H1 (cell line): Measurements from ENCODE around the gene ADAMTS4. TPM values are rescaled to one million over a fixed set of nuclear protein-coding genes. Genes with fewer than 3 reads are reported as not detected.

Experiments used
- CHD2 ChIP-seq: IDR thresholded peaks from 2 replicates; pipeline ENCODE4 v1.6.1; 2012; ENCODE audit warnings: low read length, improper control_type of control experiment
- CREB1 ChIP-seq: IDR thresholded peaks from 2 replicates; pipeline ENCODE4 v1.6.1; 2012; ENCODE audit warnings: inconsistent platforms
- GABPA ChIP-seq: IDR thresholded peaks from 2 replicates; pipeline ENCODE4 v1.6.1; 2011; ENCODE audit warnings: mild to moderate bottlenecking, low read length, moderate library complexity, borderline replicate concordance; ENCODE audit not compliant: insufficient read depth
- RAD21 ChIP-seq, 2 experiments: IDR thresholded peaks in 1 of 2; conservative IDR thresholded peaks in 1 of 2; 2 replicates each; pipeline ENCODE4 v1.6.1; 2011; ENCODE audit warnings: low read depth in 2 of 2, low read length in 2 of 2, improper control_type of control experiment in 1 of 2, inconsistent platforms in 1 of 2, mild to moderate bottlenecking in 1 of 2, moderate library complexity in 1 of 2
- RBBP5 ChIP-seq: IDR thresholded peaks from 2 replicates; pipeline ENCODE4 v1.7.1; 2012; ENCODE audit warnings: low read depth, mild to moderate bottlenecking, inconsistent platforms, low read length, moderate library complexity, borderline replicate concordance
- RXRA ChIP-seq: IDR thresholded peaks from 2 replicates; pipeline ENCODE4 v1.6.1; 2011; ENCODE audit warnings: low read depth, mild to moderate bottlenecking, low read length, moderate library complexity; ENCODE audit not compliant: insufficient read depth
- SIN3A ChIP-seq, 2 experiments: IDR thresholded peaks in 1 of 2; conservative IDR thresholded peaks in 1 of 2; 2 replicates each; pipeline ENCODE4 v1.6.1; 2011 to 2012; ENCODE audit warnings: low read length in 2 of 2, improper control_type of control experiment in 1 of 2, low read depth in 1 of 2, mild to moderate bottlenecking in 1 of 2
- SP2 ChIP-seq: IDR thresholded peaks from 2 replicates; pipeline ENCODE4 v1.6.1; 2012; ENCODE audit warnings: mild to moderate bottlenecking, low read length, inconsistent platforms
- polyA plus RNA-seq, 7 experiments: library from polyadenylated mRNA; depleted of rRNA in 3 of 7; stranded (reverse) in 5 of 7; unstranded in 2 of 7; fragments of >200 nt in 5 of 7; fragments of 200-250 nt in 2 of 7; gene quantifications; 1 replicate in 5 of 7; 2 replicates in 1 of 7; 4 replicates in 1 of 7; pipeline versions ENCODE4 v1.2.1 to v1.2.3, GENCODE V29; 2011 to 2013; ENCODE audit warnings: missing spikeins in 2 of 7, mixed read lengths in 2 of 7
- total RNA-seq: library from RNA; stranded (reverse); fragmentation: NEBNext Ultra II Directional; extraction: Animal tissue kit (Norgen Biotek cat#: 25700); gene quantifications from 2 replicates; pipeline ENCODE4 v1.2.1, GENCODE V29; 2021
- TF ChIP-seq, protein P1 (sequence below): fragments of 300-600 bp; sonication (generic); IDR thresholded peaks from 2 replicates; pipeline ENCODE4 v1.7.1; 2012; ENCODE audit warnings: low read length, moderate library complexity, mild to moderate bottlenecking, inconsistent platforms; ENCODE audit not compliant: insufficient replicate concordance
- TF ChIP-seq, protein P2 (sequence below): IDR thresholded peaks from 2 replicates; pipeline ENCODE4 v1.6.1; 2012; ENCODE audit warnings: inconsistent platforms

Gene ADAMTS4
- total and polyA plus RNA-seq, 2 of the 8 experiments (the other 6 are each of a cell fraction or from before 2014, with no cell fraction given), result 4.6 to 7.2 TPM

DNA sequence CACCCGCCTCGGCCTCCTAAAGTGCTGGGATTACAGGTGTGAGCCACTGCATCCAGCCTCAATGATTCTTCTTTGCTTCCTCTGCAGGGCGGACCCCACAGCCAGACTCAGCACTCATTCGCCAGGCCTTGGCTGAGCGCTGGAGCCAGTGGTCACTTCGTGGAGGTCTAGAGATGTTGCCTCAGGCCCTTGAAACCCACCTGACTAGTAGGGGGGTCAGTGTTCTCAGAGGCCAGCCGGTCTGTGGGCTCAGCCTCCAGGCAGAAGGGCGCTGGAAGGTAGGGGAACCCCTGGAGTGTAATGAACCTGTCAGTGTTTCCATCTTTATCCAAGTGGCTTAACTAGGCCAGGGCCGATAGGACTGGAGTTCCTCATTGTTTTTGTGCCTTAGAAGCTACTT lies 29.9 kb downstream of the ADAMTS4 start (continued):
- TF ChIP-seq, protein P1, sequence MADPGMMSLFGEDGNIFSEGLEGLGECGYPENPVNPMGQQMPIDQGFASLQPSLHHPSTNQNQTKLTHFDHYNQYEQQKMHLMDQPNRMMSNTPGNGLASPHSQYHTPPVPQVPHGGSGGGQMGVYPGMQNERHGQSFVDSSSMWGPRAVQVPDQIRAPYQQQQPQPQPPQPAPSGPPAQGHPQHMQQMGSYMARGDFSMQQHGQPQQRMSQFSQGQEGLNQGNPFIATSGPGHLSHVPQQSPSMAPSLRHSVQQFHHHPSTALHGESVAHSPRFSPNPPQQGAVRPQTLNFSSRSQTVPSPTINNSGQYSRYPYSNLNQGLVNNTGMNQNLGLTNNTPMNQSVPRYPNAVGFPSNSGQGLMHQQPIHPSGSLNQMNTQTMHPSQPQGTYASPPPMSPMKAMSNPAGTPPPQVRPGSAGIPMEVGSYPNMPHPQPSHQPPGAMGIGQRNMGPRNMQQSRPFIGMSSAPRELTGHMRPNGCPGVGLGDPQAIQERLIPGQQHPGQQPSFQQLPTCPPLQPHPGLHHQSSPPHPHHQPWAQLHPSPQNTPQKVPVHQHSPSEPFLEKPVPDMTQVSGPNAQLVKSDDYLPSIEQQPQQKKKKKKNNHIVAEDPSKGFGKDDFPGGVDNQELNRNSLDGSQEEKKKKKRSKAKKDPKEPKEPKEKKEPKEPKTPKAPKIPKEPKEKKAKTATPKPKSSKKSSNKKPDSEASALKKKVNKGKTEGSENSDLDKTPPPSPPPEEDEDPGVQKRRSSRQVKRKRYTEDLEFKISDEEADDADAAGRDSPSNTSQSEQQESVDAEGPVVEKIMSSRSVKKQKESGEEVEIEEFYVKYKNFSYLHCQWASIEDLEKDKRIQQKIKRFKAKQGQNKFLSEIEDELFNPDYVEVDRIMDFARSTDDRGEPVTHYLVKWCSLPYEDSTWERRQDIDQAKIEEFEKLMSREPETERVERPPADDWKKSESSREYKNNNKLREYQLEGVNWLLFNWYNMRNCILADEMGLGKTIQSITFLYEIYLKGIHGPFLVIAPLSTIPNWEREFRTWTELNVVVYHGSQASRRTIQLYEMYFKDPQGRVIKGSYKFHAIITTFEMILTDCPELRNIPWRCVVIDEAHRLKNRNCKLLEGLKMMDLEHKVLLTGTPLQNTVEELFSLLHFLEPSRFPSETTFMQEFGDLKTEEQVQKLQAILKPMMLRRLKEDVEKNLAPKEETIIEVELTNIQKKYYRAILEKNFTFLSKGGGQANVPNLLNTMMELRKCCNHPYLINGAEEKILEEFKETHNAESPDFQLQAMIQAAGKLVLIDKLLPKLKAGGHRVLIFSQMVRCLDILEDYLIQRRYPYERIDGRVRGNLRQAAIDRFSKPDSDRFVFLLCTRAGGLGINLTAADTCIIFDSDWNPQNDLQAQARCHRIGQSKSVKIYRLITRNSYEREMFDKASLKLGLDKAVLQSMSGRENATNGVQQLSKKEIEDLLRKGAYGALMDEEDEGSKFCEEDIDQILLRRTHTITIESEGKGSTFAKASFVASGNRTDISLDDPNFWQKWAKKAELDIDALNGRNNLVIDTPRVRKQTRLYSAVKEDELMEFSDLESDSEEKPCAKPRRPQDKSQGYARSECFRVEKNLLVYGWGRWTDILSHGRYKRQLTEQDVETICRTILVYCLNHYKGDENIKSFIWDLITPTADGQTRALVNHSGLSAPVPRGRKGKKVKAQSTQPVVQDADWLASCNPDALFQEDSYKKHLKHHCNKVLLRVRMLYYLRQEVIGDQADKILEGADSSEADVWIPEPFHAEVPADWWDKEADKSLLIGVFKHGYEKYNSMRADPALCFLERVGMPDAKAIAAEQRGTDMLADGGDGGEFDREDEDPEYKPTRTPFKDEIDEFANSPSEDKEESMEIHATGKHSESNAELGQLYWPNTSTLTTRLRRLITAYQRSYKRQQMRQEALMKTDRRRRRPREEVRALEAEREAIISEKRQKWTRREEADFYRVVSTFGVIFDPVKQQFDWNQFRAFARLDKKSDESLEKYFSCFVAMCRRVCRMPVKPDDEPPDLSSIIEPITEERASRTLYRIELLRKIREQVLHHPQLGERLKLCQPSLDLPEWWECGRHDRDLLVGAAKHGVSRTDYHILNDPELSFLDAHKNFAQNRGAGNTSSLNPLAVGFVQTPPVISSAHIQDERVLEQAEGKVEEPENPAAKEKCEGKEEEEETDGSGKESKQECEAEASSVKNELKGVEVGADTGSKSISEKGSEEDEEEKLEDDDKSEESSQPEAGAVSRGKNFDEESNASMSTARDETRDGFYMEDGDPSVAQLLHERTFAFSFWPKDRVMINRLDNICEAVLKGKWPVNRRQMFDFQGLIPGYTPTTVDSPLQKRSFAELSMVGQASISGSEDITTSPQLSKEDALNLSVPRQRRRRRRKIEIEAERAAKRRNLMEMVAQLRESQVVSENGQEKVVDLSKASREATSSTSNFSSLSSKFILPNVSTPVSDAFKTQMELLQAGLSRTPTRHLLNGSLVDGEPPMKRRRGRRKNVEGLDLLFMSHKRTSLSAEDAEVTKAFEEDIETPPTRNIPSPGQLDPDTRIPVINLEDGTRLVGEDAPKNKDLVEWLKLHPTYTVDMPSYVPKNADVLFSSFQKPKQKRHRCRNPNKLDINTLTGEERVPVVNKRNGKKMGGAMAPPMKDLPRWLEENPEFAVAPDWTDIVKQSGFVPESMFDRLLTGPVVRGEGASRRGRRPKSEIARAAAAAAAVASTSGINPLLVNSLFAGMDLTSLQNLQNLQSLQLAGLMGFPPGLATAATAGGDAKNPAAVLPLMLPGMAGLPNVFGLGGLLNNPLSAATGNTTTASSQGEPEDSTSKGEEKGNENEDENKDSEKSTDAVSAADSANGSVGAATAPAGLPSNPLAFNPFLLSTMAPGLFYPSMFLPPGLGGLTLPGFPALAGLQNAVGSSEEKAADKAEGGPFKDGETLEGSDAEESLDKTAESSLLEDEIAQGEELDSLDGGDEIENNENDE, result no peak
- TF ChIP-seq SIN3A (conservative IDR thresholded peaks at IDR 0.05 in 1 of 2, IDR thresholded peaks at IDR 0.05 in 1 of 2; ENCODE audit: low read depth in 1 of 2, low read length in 2 of 2) (no peak), RXRA (no peak), CHD2 (no peak), RBBP5 (no peak), RAD21 (IDR thresholded peaks at IDR 0.05 in 1 of 2, conservative IDR thresholded peaks at IDR 0.05 in 1 of 2; ENCODE audit: low read depth in 2 of 2, low read length in 2 of 2) (no peak), SP2 (no peak), GABPA (no peak), CREB1 (no peak)
- TF ChIP-seq, protein P2, sequence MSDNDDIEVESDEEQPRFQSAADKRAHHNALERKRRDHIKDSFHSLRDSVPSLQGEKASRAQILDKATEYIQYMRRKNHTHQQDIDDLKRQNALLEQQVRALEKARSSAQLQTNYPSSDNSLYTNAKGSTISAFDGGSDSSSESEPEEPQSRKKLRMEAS, result no peak
